Measurements from ENCODE around the gene DTX3.
"Not testable (repeated sequence)": the region's sequence is repeated elsewhere in the genome, so short reads cannot be mapped to it uniquely, and the experiment has no call there.

Gene DTX3

GRCh38 chr12:57584690-57585089 lies 19.9 kb upstream of the DTX3 start:
- no peaks in the 10 kb centered on the region for H3K9me3 ChIP-seq (ENCODE audit: control insufficient read depth, insufficient read depth, low read length)
- H3K9ac ChIP-seq (ENCODE audit: low read depth, low read length) = no peak overlapping the region
- peaks cover 2% of the 10 kb centered on the region for H3K27me3 ChIP-seq (ENCODE audit: control insufficient read depth, insufficient read depth, low read length)
- H3K36me3 ChIP-seq (ENCODE audit: control insufficient read depth, insufficient read depth, low read length) = no peaks in the 10 kb centered on the region
- H3K4me3 ChIP-seq (ENCODE audit: low read depth, low read length) = no peak overlapping the region
- H3K4me1 ChIP-seq (ENCODE audit: control insufficient read depth, insufficient read depth, low read length) = no peaks in the 10 kb centered on the region

- Histone ChIP-seq H3K27me3 (ENCODE audit: control insufficient read depth, insufficient read depth, low read length) (peaks cover 2% of the 10 kb centered on the region), H3K9me3 (ENCODE audit: control insufficient read depth, insufficient read depth, low read length) (no peaks in the 10 kb centered on the region), H3K4me1 (ENCODE audit: control insufficient read depth, insufficient read depth, low read length) (no peaks in the 10 kb centered on the region), H3K9ac (ENCODE audit: low read depth, low read length) (no peak overlapping the region), H3K36me3 (ENCODE audit: control insufficient read depth, insufficient read depth, low read length) (no peaks in the 10 kb centered on the region), H3K4me3 (ENCODE audit: low read depth, low read length) (no peak overlapping the region)
Observed at GRCh38 chr12:57585156-57585555, 19.5 kb upstream of the DTX3 start.

GRCh38 chr12:57586128-57586527 lies 18.5 kb upstream of the DTX3 start:
- H3K27me3 ChIP-seq (ENCODE audit: control insufficient read depth, insufficient read depth, low read length) = peaks cover 2% of the 10 kb centered on the region

GRCh38 chr12:57586832-57587429 lies 17.7 kb upstream of the DTX3 start:
- peaks cover 1% of the 10 kb centered on the region for H3K4me1 ChIP-seq (ENCODE audit: control insufficient read depth, insufficient read depth, low read length)
- no peaks in the 10 kb centered on the region for H3K36me3 ChIP-seq (ENCODE audit: control insufficient read depth, insufficient read depth, low read length)
- no peaks in the 10 kb centered on the region for H3K9me3 ChIP-seq (ENCODE audit: control insufficient read depth, insufficient read depth, low read length)
- H3K4me3 ChIP-seq (ENCODE audit: low read depth, low read length) = no peak overlapping the region
- no peak overlapping the region for H3K9ac ChIP-seq (ENCODE audit: low read depth, low read length)
- peaks cover 2% of the 10 kb centered on the region for H3K27me3 ChIP-seq (ENCODE audit: control insufficient read depth, insufficient read depth, low read length)

More at GRCh38 chr12:57586128-57586527, 18.5 kb upstream of the DTX3 start:
- Histone ChIP-seq H3K4me1 (ENCODE audit: control insufficient read depth, insufficient read depth, low read length) (no peaks in the 10 kb centered on the region), H3K4me3 (ENCODE audit: low read depth, low read length) (no peak overlapping the region), H3K9ac (ENCODE audit: low read depth, low read length) (no peak overlapping the region), H3K9me3 (ENCODE audit: control insufficient read depth, insufficient read depth, low read length) (no peaks in the 10 kb centered on the region), H3K36me3 (ENCODE audit: control insufficient read depth, insufficient read depth, low read length) (no peaks in the 10 kb centered on the region)

- H3K4me3 ChIP-seq (ENCODE audit: low read depth, low read length); H3K9me3 ChIP-seq (ENCODE audit: control insufficient read depth, insufficient read depth, low read length); H3K9ac ChIP-seq (ENCODE audit: low read depth, low read length); H3K27me3 ChIP-seq (ENCODE audit: control insufficient read depth, insufficient read depth, low read length); H3K36me3 ChIP-seq (ENCODE audit: control insufficient read depth, insufficient read depth, low read length); H3K4me1 ChIP-seq (ENCODE audit: control insufficient read depth, insufficient read depth, low read length): not testable (repeated sequence)
Observed at GRCh38 chr12:57588951-57589610, 15.5 kb upstream of the DTX3 start.

GRCh38 chr12:57590479-57590863 lies 14.2 kb upstream of the DTX3 start:
- H3K9me3 ChIP-seq (ENCODE audit: control insufficient read depth, insufficient read depth, low read length) = no peaks in the 10 kb centered on the region
- peaks cover 2% of the 10 kb centered on the region for H3K27me3 ChIP-seq (ENCODE audit: control insufficient read depth, insufficient read depth, low read length)
- no peaks in the 10 kb centered on the region for H3K36me3 ChIP-seq (ENCODE audit: control insufficient read depth, insufficient read depth, low read length)
- no peak overlapping the region for H3K9ac ChIP-seq (ENCODE audit: low read depth, low read length)
- peaks cover 4% of the 10 kb centered on the region for H3K4me1 ChIP-seq (ENCODE audit: control insufficient read depth, insufficient read depth, low read length)
- H3K4me3 ChIP-seq (ENCODE audit: low read depth, low read length) = peak overlapping the region; percentile 73

- H3K9ac ChIP-seq (ENCODE audit: low read depth, low read length) = peak within 1 kb of the TSS; percentile 26
- H3K4me3 ChIP-seq (ENCODE audit: low read depth, low read length) = peak within 1 kb of the TSS; percentile 73
- no peaks in the 10 kb centered on the region for H3K9me3 ChIP-seq (ENCODE audit: control insufficient read depth, insufficient read depth, low read length)
- H3K36me3 ChIP-seq (ENCODE audit: control insufficient read depth, insufficient read depth, low read length) = no peaks in the 10 kb centered on the region
- H3K27me3 ChIP-seq (ENCODE audit: control insufficient read depth, insufficient read depth, low read length) = peaks cover 2% of the 10 kb centered on the region
- peaks cover 4% of the 10 kb centered on the region for H3K4me1 ChIP-seq (ENCODE audit: control insufficient read depth, insufficient read depth, low read length)
Observed at GRCh38 chr12:57590864-57591781, 13.5 kb upstream of the DTX3 start, which contains the start of gene PIP4K2C. Gene PIP4K2C (plus strand): TSS chr12:57591192. CDS start chr12:57591290, 98 bp downstream.

- peaks cover 2% of the 10 kb centered on the region for H3K27me3 ChIP-seq (ENCODE audit: control insufficient read depth, insufficient read depth, low read length)
- H3K4me1 ChIP-seq (ENCODE audit: control insufficient read depth, insufficient read depth, low read length) = peaks cover 4% of the 10 kb centered on the region
- H3K9me3 ChIP-seq (ENCODE audit: control insufficient read depth, insufficient read depth, low read length) = no peaks in the 10 kb centered on the region
- peak overlapping the region; percentile 26 for H3K9ac ChIP-seq (ENCODE audit: low read depth, low read length)
- H3K4me3 ChIP-seq (ENCODE audit: low read depth, low read length) = peak overlapping the region; percentile 73
- no peaks in the 10 kb centered on the region for H3K36me3 ChIP-seq (ENCODE audit: control insufficient read depth, insufficient read depth, low read length)
Observed at GRCh38 chr12:57591782-57592325, 12.8 kb upstream of the DTX3 start.

- Histone ChIP-seq H3K27me3 (ENCODE audit: control insufficient read depth, insufficient read depth, low read length) (peaks cover 2% of the 10 kb centered on the region), H3K4me1 (ENCODE audit: control insufficient read depth, insufficient read depth, low read length) (peaks cover 4% of the 10 kb centered on the region), H3K9ac (ENCODE audit: low read depth, low read length) (peak overlapping the region; percentile 13), H3K36me3 (ENCODE audit: control insufficient read depth, insufficient read depth, low read length) (no peaks in the 10 kb centered on the region), H3K9me3 (ENCODE audit: control insufficient read depth, insufficient read depth, low read length) (no peaks in the 10 kb centered on the region), H3K4me3 (ENCODE audit: low read depth, low read length) (no peak overlapping the region)
Observed at GRCh38 chr12:57592551-57593165, 12.0 kb upstream of the DTX3 start.

GRCh38 chr12:57593187-57593586 lies 11.4 kb upstream of the DTX3 start:
- peaks cover 1% of the 10 kb centered on the region for H3K27me3 ChIP-seq (ENCODE audit: control insufficient read depth, insufficient read depth, low read length)
- peaks cover 4% of the 10 kb centered on the region for H3K4me1 ChIP-seq (ENCODE audit: control insufficient read depth, insufficient read depth, low read length)
- H3K4me3 ChIP-seq (ENCODE audit: low read depth, low read length) = no peak overlapping the region
- no peaks in the 10 kb centered on the region for H3K36me3 ChIP-seq (ENCODE audit: control insufficient read depth, insufficient read depth, low read length)
- H3K9ac ChIP-seq (ENCODE audit: low read depth, low read length) = no peak overlapping the region
- no peaks in the 10 kb centered on the region for H3K9me3 ChIP-seq (ENCODE audit: control insufficient read depth, insufficient read depth, low read length)

- no peaks in the 10 kb centered on the region for H3K27me3 ChIP-seq (ENCODE audit: control insufficient read depth, insufficient read depth, low read length)
- peaks cover 21% of the 10 kb centered on the region for H3K36me3 ChIP-seq (ENCODE audit: control insufficient read depth, insufficient read depth, low read length)
- no peak overlapping the region for H3K4me3 ChIP-seq (ENCODE audit: low read depth, low read length)
- H3K4me1 ChIP-seq (ENCODE audit: control insufficient read depth, insufficient read depth, low read length) = peaks cover 10% of the 10 kb centered on the region
- H3K9me3 ChIP-seq (ENCODE audit: control insufficient read depth, insufficient read depth, low read length) = no peaks in the 10 kb centered on the region
- no peak overlapping the region for H3K9ac ChIP-seq (ENCODE audit: low read depth, low read length)
Observed at GRCh38 chr12:57600395-57600794, 4.2 kb upstream of the DTX3 start.

All from iPS-15b (cell line).